Measurements from ENCODE around the gene ABCG1.

- TF ChIP-seq CTCF (IDR thresholded peaks at IDR 0.05; ENCODE audit: low read length) (no peak), EZH2 (optimal IDR thresholded peaks at IDR 0.05; ENCODE audit: low read depth, low read length) (no peak), EZH2phosphoT487 (IDR thresholded peaks at IDR 0.05; ENCODE audit: low read length) (no peak)
Measured at GRCh38 chr21:42277593-42277992, 58.7 kb downstream of the ABCG1 start.
